Fibroblast of pulmonary artery (primary cell): Measurements from ENCODE around the gene LETMD1.

Experiments
- DNase-seq: peaks from one replicate; pipeline ENCODE4 v3.0.0-alpha.2; 2010; ENCODE audit warnings: low read depth
- H3K4me3 ChIP-seq: replicated peaks from 2 replicates; pipeline ENCODE4 v1.5.1; 2011; ENCODE audit warnings: low read depth, mild to moderate bottlenecking, control low read depth, low read length, moderate library complexity
- CTCF ChIP-seq: IDR thresholded peaks from 2 replicates; pipeline ENCODE4 v1.5.1; 2011; ENCODE audit warnings: mild to moderate bottlenecking, control low read depth, low read length, inconsistent platforms; ENCODE audit errors: missing control alignments

Gene LETMD1

GRCh38 chr12:51085757-51086156 is 37.6 kb downstream of the LETMD1 start:
- no peak overlapping the region for H3K4me3 ChIP-seq
- no peak for DNase-seq
- no peak for TF ChIP-seq CTCF

- TF ChIP-seq CTCF: no peak
- no peak for DNase-seq
- no peak overlapping the region for H3K4me3 ChIP-seq
Observed at GRCh38 chr12:51086933-51087332, 38.8 kb downstream of the LETMD1 start.

- no peak for DNase-seq
- no peak overlapping the region for H3K4me3 ChIP-seq
- no peak for TF ChIP-seq CTCF
Observed at GRCh38 chr12:51087818-51088217, 39.7 kb downstream of the LETMD1 start.

GRCh38 chr12:51090705-51091229 is 42.6 kb downstream of the LETMD1 start:
- no peak for DNase-seq
- TF ChIP-seq CTCF: no peak
- no peak overlapping the region for H3K4me3 ChIP-seq

GRCh38 chr12:51098611-51099010 is 50.5 kb downstream of the LETMD1 start:
- no peak for TF ChIP-seq CTCF
- H3K4me3 ChIP-seq: no peak overlapping the region
- DNase-seq: no peak

- no peak for TF ChIP-seq CTCF
- no peak overlapping the region for H3K4me3 ChIP-seq
- no peak for DNase-seq
Observed at GRCh38 chr12:51103977-51104376, 55.9 kb downstream of the LETMD1 start.

GRCh38 chr12:51108136-51108535 is 60.0 kb downstream of the LETMD1 start:
- no peak for TF ChIP-seq CTCF
- H3K4me3 ChIP-seq: no peak overlapping the region
- DNase-seq: no peak
